Measurements from ENCODE around the gene RBCK1. TPM values are rescaled to one million over a fixed set of nuclear protein-coding genes. Genes with fewer than 3 reads are reported as not detected.
"Not testable (repeated sequence)": the region's sequence is repeated elsewhere in the genome, so short reads cannot be mapped to it uniquely, and the experiment has no call there.

RBCK1 gene
- total RNA-seq, 1 experiment from 2014 or later: 26.1 TPM

DNA sequence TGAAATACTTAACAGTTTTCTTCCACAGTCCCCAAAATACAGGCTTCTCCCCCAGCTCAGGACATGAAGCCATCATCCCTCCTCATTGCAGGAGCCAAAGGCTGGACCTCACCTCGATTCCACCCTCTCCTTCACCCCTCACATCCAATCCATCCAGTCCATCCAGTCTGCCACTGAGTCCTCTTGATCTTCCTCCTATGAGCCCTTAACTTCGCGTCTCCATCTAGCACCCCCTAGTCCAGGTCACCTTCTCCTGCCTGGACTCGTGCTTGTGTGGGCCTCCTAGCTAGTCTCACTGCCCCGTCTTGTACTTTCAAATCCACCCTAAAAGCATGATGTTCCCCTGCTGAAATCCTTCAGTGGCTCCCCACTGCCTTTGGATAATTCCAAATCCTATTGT, 24.2 kb upstream of the RBCK1 start:
- Histone ChIP-seq H3K27me3 (no peaks in the 10 kb centered on the region), H3K9me3 (replicated peaks) (no peaks in the 10 kb centered on the region), H3K4me3 (no peak overlapping the region), H3K27ac (no peak overlapping the region), H3K36me3 (peaks cover 2% of the 10 kb centered on the region; the same call in 1 of the 2 replicates), H3K4me1 (no peaks in the 10 kb centered on the region)
- DNase-seq: no peak

DNA sequence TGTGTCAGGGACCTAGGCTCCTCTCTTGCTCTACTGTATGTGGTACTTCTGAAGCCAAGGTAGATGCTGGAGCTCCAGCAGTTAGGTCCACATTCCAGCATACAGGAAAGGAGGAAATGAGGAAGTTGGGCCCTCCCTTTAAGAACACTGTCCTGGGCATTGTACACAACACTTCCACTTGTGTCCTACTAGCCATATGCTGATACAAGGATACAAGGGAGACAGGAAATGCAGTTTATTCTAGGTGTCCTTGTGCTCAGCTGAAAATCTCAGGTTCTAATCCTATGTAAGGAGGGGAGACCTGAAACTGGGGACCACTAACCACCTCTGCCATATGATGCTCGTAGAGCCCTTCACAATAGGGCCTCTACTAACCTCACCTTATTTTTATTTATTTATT, 23.4 kb upstream of the RBCK1 start:
- H3K4me1 ChIP-seq: no peaks in the 10 kb centered on the region
- H3K4me3 ChIP-seq: no peak overlapping the region
- DNase-seq: no peak
- peaks cover 2% of the 10 kb centered on the region; the same call in 1 of the 2 replicates for H3K36me3 ChIP-seq
- H3K27me3 ChIP-seq: no peaks in the 10 kb centered on the region
- no peaks in the 10 kb centered on the region for H3K9me3 ChIP-seq (replicated peaks)
- no peak overlapping the region for H3K27ac ChIP-seq

DNA sequence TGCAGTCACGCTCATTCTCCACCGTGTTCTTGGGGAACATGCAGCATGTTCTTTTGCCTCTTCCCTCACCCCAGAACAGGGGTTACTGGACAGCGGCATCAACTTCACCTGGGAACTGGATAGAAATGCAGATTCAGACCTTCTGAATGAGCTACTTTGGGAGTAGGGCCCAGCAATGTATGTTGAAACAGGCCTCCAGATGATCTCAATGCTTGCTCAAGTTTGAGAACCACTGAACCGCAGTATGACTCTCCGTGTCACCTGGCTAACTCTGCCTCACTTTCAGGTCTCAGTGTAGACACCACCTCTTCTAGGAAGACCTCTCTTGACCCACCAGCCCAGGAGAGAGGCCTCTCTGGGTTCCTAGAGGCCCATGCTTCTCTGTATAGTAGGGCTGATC, 22.7 kb upstream of the RBCK1 start:
- no peak for DNase-seq
- H3K4me1 ChIP-seq: no peaks in the 10 kb centered on the region
- no peak overlapping the region for H3K4me3 ChIP-seq
- 0 out of 2 replicates have a peak, but pooled peaks cover 2% of the 10 kb centered on the region for H3K36me3 ChIP-seq
- H3K9me3 ChIP-seq (replicated peaks): no peaks in the 10 kb centered on the region
- H3K27me3 ChIP-seq: no peaks in the 10 kb centered on the region
- no peak overlapping the region for H3K27ac ChIP-seq

DNA sequence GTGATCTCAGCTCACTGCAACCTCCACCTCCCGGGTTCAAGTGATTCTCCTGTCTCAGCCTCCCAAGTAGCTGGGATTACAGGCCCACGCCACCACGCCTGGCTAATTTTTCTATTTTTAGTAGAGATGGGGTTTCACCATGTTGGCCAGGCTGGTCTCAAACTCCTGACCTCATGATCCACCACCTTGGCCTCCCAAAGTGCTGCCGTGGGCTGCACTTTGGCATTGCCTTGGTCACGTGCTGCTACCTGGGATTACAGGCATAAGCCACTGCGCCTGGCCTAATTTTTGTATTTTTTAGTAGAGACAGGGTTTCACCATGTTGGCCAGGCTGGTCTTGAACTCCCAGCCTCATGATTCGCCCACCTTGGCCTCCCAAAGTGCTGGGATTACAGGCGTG, 21.5 kb upstream of the RBCK1 start:
- not testable (repeated sequence) for H3K27ac ChIP-seq; H3K9me3 ChIP-seq (replicated peaks); DNase-seq; H3K27me3 ChIP-seq; H3K36me3 ChIP-seq; H3K4me1 ChIP-seq; H3K4me3 ChIP-seq

DNA sequence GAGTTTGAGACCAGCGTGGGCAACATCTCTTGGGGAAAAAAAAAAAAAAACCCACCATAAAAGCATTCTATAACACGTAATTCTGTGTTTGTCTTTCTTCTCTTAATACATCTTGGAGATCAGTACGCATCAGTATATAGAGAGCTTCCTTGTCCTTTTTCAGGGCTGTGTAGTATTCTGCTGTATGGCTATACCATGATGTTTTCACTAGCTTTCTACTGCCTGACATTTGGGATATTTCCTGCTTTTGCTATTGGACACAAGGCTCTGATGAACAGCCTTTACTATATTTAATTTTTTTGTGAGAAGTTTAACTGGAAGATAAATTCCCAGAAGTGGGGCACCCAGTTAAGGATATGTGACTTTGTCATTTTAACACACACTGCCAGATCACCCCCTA, 20.6 kb upstream of the RBCK1 start:
- Histone ChIP-seq H3K4me1 (no peaks in the 10 kb centered on the region), H3K27me3 (no peaks in the 10 kb centered on the region), H3K4me3 (no peak overlapping the region), H3K36me3 (0 out of 2 replicates have a peak, but pooled peaks cover 2% of the 10 kb centered on the region), H3K9me3 (replicated peaks) (no peaks in the 10 kb centered on the region), H3K27ac (no peak overlapping the region)
- DNase-seq: no peak

DNA sequence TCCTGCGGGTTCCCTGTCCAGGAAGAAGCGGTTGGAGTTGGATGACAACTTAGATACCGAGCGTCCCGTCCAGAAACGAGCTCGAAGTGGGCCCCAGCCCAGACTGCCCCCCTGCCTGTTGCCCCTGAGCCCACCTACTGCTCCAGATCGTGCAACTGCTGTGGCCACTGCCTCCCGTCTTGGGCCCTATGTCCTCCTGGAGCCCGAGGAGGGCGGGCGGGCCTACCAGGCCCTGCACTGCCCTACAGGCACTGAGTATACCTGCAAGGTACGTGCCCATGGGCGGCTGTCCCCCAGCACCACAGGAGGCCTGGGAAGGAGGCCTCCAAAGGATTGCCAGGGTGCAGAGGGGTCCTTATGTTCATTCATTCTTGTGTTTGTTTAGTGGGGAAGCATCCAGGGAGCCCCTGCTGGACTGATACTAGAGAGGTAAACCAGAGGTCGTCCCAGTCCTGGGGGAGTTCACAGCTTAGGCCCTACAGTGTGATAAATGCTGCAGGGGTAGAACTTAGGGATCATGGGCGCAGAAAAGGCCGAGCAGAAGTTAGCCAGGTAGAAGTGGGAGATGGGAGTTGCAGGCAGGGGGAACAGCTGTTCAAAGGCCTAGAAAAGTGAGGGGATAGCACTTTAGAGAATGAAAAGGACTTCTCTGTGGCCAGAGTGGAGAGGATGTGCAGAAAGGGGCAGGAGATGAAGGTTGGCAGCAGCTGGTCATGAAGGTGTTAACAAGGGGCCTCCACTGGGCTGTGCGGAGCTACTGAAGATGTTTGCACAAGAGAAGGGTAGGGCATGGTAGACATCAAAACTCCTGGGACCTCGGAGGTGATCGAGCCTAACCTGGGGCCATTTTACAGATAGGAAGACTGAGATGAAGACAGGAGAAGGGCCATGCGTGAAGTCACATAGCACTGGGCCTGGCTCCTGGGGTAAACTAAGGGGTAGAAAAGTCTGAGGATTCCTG, 19.8 kb upstream of the RBCK1 start:
- Histone ChIP-seq H3K9me3 (replicated peaks) (no peaks in the 10 kb centered on the region), H3K27me3 (no peaks in the 10 kb centered on the region), H3K4me3 (no peak overlapping the region), H3K27ac (no peak overlapping the region), H3K36me3 (0 out of 2 replicates have a peak, but pooled peaks cover 2% of the 10 kb centered on the region), H3K4me1 (no peaks in the 10 kb centered on the region)
- no peak for DNase-seq

DNA sequence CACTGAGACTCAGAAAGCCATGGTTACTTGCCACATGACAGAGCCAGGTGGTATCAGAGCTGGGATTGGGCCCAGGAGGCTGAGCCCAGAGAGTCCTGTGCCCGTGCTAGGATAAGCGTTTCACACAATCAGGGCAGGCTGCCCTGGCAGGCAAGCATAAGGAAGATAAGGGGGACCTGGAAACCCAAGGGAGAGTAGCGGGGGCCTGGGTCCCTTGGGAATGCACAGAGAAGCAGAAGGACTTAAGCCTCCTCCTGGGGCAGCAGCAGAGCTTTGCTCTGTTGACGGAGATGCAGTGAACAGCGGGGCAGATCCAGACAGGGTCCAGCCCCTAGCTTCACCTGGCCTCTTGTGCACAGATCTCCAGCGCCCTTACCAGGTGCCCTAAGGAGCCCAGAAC, 18.9 kb upstream of the RBCK1 start:
- Histone ChIP-seq H3K27ac (no peak overlapping the region), H3K36me3 (0 out of 2 replicates have a peak, but pooled peaks cover 4% of the 10 kb centered on the region), H3K4me3 (no peak overlapping the region), H3K27me3 (no peaks in the 10 kb centered on the region), H3K4me1 (no peaks in the 10 kb centered on the region), H3K9me3 (replicated peaks) (no peaks in the 10 kb centered on the region)
- DNase-seq: no peak

DNA sequence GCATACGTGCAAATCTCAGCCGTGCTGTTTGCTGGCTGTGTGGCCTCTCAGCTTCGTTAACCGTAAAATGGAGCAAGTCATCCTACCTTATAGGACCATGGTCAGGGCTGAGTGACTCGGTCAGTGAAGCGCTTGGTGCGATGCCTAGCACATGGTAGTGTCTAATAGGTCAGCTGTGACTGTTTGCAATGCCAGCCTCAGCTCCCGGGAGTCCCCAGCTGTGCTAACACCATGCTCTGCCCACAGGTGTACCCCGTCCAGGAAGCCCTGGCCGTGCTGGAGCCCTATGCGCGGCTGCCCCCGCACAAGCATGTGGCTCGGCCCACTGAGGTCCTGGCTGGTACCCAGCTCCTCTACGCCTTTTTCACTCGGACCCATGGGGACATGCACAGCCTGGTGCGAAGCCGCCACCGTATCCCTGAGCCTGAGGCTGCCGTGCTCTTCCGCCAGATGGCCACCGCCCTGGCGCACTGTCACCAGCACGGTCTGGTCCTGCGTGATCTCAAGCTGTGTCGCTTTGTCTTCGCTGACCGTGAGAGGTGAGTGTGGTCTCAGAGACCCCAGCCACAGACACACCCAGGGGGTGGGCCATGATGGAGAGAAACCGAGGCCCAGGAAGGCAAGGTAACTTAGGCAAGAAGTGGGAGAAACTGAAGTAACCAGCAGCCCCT, 16.9 kb upstream of the RBCK1 start:
- 0 out of 2 replicates have a peak, but pooled peaks cover 7% of the 10 kb centered on the region for H3K36me3 ChIP-seq
- H3K9me3 ChIP-seq (replicated peaks): no peaks in the 10 kb centered on the region
- no peaks in the 10 kb centered on the region for H3K4me1 ChIP-seq
- H3K27me3 ChIP-seq: no peaks in the 10 kb centered on the region
- no peak overlapping the region for H3K4me3 ChIP-seq
- H3K27ac ChIP-seq: no peak overlapping the region
- no peak for DNase-seq

DNA sequence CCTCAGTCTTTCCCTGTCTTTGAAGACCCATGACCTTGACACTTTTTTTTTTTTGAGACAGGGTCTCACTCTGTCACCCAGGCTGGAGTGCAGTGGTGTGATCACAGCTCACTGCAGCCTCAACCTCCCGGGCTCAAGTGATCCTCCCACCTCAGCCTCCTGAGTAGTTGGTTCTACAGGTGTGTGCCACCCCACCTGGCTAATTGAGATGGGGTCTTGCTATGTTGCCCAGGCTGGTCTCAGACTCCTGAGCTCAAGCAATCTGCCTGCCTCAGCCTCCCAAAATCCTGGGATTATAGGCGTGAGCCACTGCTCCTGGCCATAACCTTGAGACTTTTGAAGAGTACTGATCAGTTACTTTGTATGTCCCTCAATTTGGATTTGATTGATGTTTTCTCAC, 14.8 kb upstream of the RBCK1 start:
- H3K9me3 ChIP-seq (replicated peaks); H3K36me3 ChIP-seq; H3K4me3 ChIP-seq; H3K27me3 ChIP-seq; H3K4me1 ChIP-seq; H3K27ac ChIP-seq; DNase-seq: not testable (repeated sequence)

DNA sequence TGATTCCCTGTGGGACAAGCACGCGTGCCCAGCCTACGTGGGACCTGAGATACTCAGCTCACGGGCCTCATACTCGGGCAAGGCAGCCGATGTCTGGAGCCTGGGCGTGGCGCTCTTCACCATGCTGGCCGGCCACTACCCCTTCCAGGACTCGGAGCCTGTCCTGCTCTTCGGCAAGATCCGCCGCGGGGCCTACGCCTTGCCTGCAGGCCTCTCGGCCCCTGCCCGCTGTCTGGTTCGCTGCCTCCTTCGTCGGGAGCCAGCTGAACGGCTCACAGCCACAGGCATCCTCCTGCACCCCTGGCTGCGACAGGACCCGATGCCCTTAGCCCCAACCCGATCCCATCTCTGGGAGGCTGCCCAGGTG, 11.9 kb upstream of the RBCK1 start:
- Histone ChIP-seq H3K4me1 (peaks cover 11% of the 10 kb centered on the region), H3K27ac (no peak overlapping the region), H3K27me3 (no peaks in the 10 kb centered on the region), H3K4me3 (no peak overlapping the region), H3K9me3 (replicated peaks) (no peaks in the 10 kb centered on the region), H3K36me3 (0 out of 2 replicates have a peak, but pooled peaks cover 5% of the 10 kb centered on the region)
- DNase-seq: no peak

DNA sequence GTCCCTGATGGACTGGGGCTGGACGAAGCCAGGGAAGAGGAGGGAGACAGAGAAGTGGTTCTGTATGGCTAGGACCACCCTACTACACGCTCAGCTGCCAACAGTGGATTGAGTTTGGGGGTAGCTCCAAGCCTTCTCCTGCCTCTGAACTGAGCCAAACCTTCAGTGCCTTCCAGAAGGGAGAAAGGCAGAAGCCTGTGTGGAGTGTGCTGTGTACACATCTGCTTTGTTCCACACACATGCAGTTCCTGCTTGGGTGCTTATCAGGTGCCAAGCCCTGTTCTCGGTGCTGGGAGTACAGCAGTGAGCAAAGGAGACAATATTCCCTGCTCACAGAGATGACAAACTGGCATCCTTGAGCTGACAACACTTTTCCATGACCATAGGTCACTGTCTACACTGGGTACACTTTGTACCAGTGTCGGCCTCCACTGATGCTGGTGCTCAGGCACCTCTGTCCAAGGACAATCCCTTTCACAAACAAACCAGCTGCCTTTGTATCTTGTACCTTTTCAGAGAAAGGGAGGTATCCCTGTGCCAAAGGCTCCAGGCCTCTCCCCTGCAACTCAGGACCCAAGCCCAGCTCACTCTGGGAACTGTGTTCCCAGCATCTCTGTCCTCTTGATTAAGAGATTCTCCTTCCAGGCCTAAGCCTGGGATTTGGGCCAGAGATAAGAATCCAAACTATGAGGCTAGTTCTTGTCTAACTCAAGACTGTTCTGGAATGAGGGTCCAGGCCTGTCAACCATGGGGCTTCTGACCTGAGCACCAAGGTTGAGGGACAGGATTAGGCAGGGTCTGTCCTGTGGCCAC, 11.3 kb upstream of the RBCK1 start:
- Histone ChIP-seq H3K27ac (no peak overlapping the region), H3K4me3 (no peak overlapping the region), H3K27me3 (no peaks in the 10 kb centered on the region), H3K9me3 (replicated peaks) (no peaks in the 10 kb centered on the region), H3K4me1 (peaks cover 11% of the 10 kb centered on the region), H3K36me3 (0 out of 2 replicates have a peak, but pooled peaks cover 5% of the 10 kb centered on the region)
- no peak for DNase-seq

DNA sequence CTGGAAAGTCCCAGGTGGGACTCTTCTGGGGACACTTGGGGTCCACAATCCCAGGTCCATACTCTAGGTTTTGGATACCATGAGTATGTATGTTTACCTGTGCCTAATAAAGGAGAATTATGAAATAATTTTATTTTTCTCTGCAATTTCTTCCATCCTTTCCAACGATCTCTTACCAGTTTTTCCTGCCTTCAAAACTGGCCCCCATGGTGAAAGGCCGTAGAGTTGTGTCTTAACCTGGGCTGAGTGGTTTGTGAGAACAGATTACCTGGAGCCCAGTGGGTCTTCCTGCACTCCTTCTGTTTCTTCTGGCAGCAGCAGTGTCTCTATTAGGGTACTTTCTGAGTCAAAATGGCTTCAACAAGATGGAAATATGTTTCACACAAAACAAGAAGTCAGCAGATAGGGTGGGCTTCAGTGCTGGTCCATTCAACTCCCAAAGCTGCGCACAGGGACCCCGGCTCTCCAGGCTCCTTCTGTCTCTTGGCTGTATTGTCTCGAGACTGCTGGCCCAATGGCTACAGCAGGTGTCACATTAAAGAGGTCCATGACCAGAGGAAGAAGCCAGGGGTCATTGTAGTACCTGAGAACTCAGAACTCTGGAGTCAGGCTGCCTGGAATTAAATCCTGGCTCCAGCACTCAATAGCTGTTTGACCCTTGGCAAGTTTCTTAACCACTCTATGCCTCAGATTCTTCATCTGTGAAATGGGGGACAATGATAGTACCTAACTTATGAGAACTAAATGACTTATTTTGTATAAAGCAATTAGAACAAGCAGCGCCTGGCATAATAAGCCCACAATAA, 10.5 kb upstream of the RBCK1 start:
- H3K4me3 ChIP-seq: no peak overlapping the region
- no peaks in the 10 kb centered on the region for H3K9me3 ChIP-seq (replicated peaks)
- H3K36me3 ChIP-seq: 0 out of 2 replicates have a peak, but pooled peaks cover 5% of the 10 kb centered on the region
- peaks cover 11% of the 10 kb centered on the region for H3K4me1 ChIP-seq
- DNase-seq: no peak
- no peaks in the 10 kb centered on the region for H3K27me3 ChIP-seq
- H3K27ac ChIP-seq: no peak overlapping the region

DNA sequence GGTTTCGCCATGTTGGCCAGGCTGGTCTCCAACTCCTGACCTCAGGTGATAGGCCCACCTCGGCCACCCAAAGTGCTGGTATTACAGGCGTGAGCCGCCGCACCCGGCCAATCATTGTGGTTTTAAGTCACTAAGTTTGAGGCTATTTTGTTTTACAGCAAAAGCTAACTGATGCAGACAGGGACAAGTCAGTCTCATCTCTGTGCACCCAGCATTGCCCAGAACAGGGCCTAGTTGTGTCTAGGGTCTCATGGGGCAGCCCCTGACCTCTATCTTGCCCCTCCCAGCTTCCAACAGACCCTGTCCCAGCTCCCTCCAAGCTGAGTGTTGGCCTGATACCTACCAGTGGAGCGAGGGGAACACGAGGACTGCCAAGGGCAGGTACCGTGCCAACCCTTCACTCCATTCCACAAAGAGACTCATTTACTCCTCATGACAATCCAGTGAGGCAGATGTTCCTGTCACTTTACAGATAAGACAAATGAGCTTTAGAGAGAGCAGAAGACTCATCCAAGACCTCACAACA, 8.9 kb upstream of the RBCK1 start:
- Histone ChIP-seq H3K4me1 (peaks cover 11% of the 10 kb centered on the region), H3K27me3 (no peaks in the 10 kb centered on the region), H3K4me3 (no peak overlapping the region)

DNA sequence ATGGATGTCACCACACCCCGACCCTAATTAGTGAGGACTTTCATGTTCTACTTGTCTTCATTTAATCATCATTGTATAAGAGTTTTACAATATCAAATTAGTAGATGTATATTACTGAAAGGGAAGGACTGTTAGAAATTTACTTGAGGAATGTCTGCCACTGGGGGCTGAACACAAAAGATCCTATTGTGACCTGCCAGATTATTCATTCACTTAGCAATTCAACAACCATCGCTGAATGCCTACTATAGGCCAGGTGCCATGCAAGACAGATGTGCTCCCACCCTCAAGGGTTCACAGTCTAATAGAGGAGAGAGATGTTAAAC, 8.0 kb upstream of the RBCK1 start:
- Histone ChIP-seq H3K27me3 (no peaks in the 10 kb centered on the region), H3K4me1 (peaks cover 11% of the 10 kb centered on the region), H3K4me3 (no peak overlapping the region), H3K36me3 (no peaks in the 10 kb centered on the region), H3K9me3 (replicated peaks) (no peaks in the 10 kb centered on the region), H3K27ac (no peak overlapping the region; the same call in 1 of the 2 replicates)
- no peak for DNase-seq

More for the DNA sequence above, 8.9 kb upstream of the RBCK1 start:
- H3K36me3 ChIP-seq: 0 out of 2 replicates have a peak, but pooled peaks cover 3% of the 10 kb centered on the region
- no peak overlapping the region for H3K27ac ChIP-seq
- no peaks in the 10 kb centered on the region for H3K9me3 ChIP-seq (replicated peaks)
- peak in 1 of 2 experiments; percentile 14 for DNase-seq
